OCI-LY7 (cell line): ENCODE data around the gene MYOM3. TPM values are rescaled to one million over a fixed set of nuclear protein-coding genes. Genes with fewer than 3 reads are reported as not detected.

Source experiments
- BruUV-seq: library from RNA; stranded (reverse); fragments of 400-500 nt; replicated peaks from 2 replicates; lab custom pipeline; 2021; lab: Mats Ljungman, UMichigan
- CTCF ChIA-PET: fragments of 300-600 bp; sonication (Branson Sonifier 250); formaldehyde crosslinking; loops from one replicate; lab custom pipeline; 2022; ENCODE audit warnings: antibody characterized with exemption; ENCODE audit not compliant: unreplicated experiment; lab: Charles Lee
- POLR2A ChIA-PET: fragments of 300-600 bp; sonication (Branson Sonifier 250); formaldehyde crosslinking; loops from one replicate; lab custom pipeline; 2022; ENCODE audit warnings: antibody characterized with exemption; lab: Charles Lee
- DNase-seq: peaks from one replicate; pipeline ENCODE4 v3.0.0-alpha.2; 2015; ENCODE audit warnings: low spot score
- H2AFZ ChIP-seq: fragments of 200-600 bp; sonication (generic), shearing (Covaris generic); 2 replicates; pipeline ENCODE4 v1.6.1; 2014; ENCODE audit warnings: mild to moderate bottlenecking, antibody characterized with exemption, low read length, moderate library complexity
- H3K27ac ChIP-seq: fragments of 200-600 bp; sonication (generic); 2 replicates; pipeline ENCODE4 v1.5.1; 2014; ENCODE audit warnings: mixed run types, low read depth, mild to moderate bottlenecking, moderate library complexity, low read length, inconsistent platforms; ENCODE audit not compliant: poor library complexity, severe bottlenecking
- H3K36me3 ChIP-seq: fragments of 200-600 bp; sonication (generic); 2 replicates; pipeline ENCODE4 v1.6.1; 2014; ENCODE audit warnings: mild to moderate bottlenecking, antibody characterized with exemption, low read length, moderate library complexity, mixed read lengths; ENCODE audit not compliant: insufficient read depth
- H3K4me1 ChIP-seq: fragments of 200-600 bp; sonication (generic); 2 replicates; pipeline ENCODE4 v1.5.1; 2014; ENCODE audit warnings: mild to moderate bottlenecking, low read length; ENCODE audit not compliant: insufficient read depth, poor library complexity, severe bottlenecking
- H3K4me2 ChIP-seq: fragments of 200-600 bp; sonication (generic); 2 replicates; pipeline ENCODE4 v1.6.1; 2014; ENCODE audit warnings: mild to moderate bottlenecking, low read length
- H3K4me3 ChIP-seq: fragments of 200-600 bp; sonication (generic); 2 replicates; pipeline ENCODE4 v1.5.1; 2014; ENCODE audit warnings: mild to moderate bottlenecking, low read depth, low read length; ENCODE audit not compliant: poor library complexity, severe bottlenecking
- H3K79me2 ChIP-seq: fragments of 200-600 bp; sonication (generic); 2 replicates; pipeline ENCODE4 v1.6.1; 2016; ENCODE audit warnings: low read depth, mild to moderate bottlenecking, low read length, moderate library complexity, mixed read lengths; ENCODE audit not compliant: insufficient read depth
- H3K9me2 ChIP-seq: fragments of 200-600 bp; sonication (generic); 2 replicates; pipeline ENCODE4 v1.6.1; 2016; ENCODE audit warnings: mild to moderate bottlenecking, low read length, mixed read lengths; ENCODE audit not compliant: insufficient read depth
- H3K9me3 ChIP-seq: fragments of 200-600 bp; sonication (generic); 2 replicates; pipeline ENCODE4 v1.6.1; 2014; ENCODE audit warnings: mild to moderate bottlenecking, mixed run types, low read length, mixed read lengths
- H4K20me1 ChIP-seq: fragments of 200-600 bp; sonication (generic); 2 replicates; pipeline ENCODE4 v1.6.1; 2014; ENCODE audit warnings: mild to moderate bottlenecking, antibody characterized with exemption, low read length, moderate library complexity, mixed read lengths; ENCODE audit not compliant: insufficient read depth
- CTCF ChIP-seq: fragments of 200-600 bp; sonication (generic); conservative IDR thresholded peaks from 2 replicates; pipeline ENCODE4 v1.5.1; 2014; ENCODE audit warnings: mild to moderate bottlenecking, antibody characterized with exemption, low read length, moderate library complexity, mixed read lengths
- EZH2phosphoT487 ChIP-seq: fragments of 200-600 bp; sonication (generic); IDR thresholded peaks from 2 replicates; pipeline ENCODE4 v1.6.1; 2018; ENCODE audit warnings: low read depth, borderline replicate concordance, mild to moderate bottlenecking, mixed run types, antibody characterized with exemption, low read length, moderate library complexity, mixed read lengths
- intact Hi-C: fragments of 100-400 bp; cut with micrococcal nuclease; formaldehyde crosslinking; loops from one replicate; pipeline ENCODE4 v1.10.0; 2022; ENCODE audit not compliant: unreplicated experiment
- total RNA-seq, 2 experiments: library from RNA; depleted of rRNA in 1 of 2; stranded (reverse); fragments of >200 nt in 1 of 2; shearing (Covaris generic) in 1 of 2; gene quantifications; 2 replicates each; pipeline ENCODE4 v1.2.3, GENCODE V29; 2014 to 2022

Gene MYOM3
- total RNA-seq, 2 experiments from 2014 or later: not detected

DNA sequence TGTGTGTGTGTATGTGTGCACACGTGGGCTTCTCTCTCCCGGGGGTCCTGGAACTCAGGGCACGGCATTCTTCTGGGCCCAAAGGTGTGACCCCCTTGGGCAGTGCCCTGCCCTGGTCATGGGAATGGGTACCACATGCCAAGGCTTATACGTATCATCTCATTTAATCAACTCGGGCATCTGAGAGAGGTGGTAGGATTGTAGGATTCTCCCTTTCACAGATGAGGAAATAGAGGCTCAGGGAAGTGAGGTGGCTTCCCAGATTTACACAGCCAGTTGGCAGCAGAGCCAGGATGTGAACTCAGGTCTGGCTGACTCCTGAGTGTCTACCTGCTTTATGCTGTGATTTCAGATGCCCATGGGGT, 15.2 kb downstream of the MYOM3 start:
- TF ChIP-seq CTCF (no peak), EZH2phosphoT487 (no peak)
- Histone ChIP-seq H3K4me3 (no peak overlapping the region), H3K9me2 (no peaks in the 10 kb centered on the region), H3K36me3 (no peaks in the 10 kb centered on the region), H3K4me1 (no peaks in the 10 kb centered on the region), H3K79me2 (no peaks in the 10 kb centered on the region), H4K20me1 (no peaks in the 10 kb centered on the region), H3K4me2 (no peak overlapping the region), H3K9me3 (no peaks in the 10 kb centered on the region), H3K27ac (no peak overlapping the region), H2AFZ (no peak overlapping the region)
- DNase-seq: no peak
- intact Hi-C loops: no loop called here
- POLR2A ChIA-PET: no interaction called here
- BruUV-seq: no TSS peak
- CTCF ChIA-PET: no interaction called here

DNA sequence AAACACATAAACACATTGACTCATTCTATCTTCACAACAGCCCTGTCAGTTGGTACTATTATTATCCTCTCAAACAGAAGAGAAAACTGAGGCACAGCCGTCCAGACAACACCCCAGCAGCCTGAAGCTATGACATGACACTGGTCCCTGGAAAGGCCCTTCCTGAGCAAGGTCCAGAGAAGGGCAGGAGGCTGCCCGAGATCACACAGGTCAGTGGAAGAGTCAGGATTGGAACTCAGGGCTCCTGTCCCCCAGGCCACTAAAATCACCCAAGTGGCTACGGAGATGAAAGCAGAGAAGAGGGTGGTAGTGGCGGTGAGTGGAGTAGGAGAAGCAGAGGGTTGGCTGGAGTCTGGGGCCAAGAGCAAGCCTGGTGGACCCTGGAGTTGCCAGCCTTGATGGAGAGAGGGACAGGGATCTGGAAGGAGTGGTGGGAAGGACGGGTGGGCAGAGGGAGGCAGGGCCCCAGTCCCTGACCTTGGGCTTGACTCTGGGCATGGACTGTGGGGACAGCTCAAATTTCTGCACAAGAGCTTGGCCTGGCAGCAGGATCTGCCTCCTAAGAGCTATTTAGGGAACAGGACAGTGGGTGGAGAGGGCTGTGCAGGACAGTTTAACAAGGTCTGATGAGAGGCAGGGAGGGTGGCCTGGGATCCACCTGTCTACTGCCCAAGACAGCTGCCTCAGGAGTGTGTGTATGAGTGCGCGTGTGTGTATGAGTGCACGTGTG, 15.8 kb downstream of the MYOM3 start:
- no peak for TF ChIP-seq CTCF
- TF ChIP-seq EZH2phosphoT487: no peak
- no TSS peak for BruUV-seq

GRCh38 chr1:24095140-24095859, 16.6 kb downstream of the MYOM3 start:
- TF ChIP-seq EZH2phosphoT487 (no peak), CTCF (no peak)
- no TSS peak for BruUV-seq
- no peaks in the 10 kb centered on the region for H3K4me1 ChIP-seq
- H2AFZ ChIP-seq: no peak overlapping the region
- H3K4me3 ChIP-seq: no peak overlapping the region
- ChIA-PET POLR2A (interaction anchor here (0.6 kb wide), 1 partner anchor 988 kb away, joined by 3 read pairs; no protein-coding TSS in a partner anchor), CTCF (no interaction called here)
- DNase-seq: no peak
- no peaks in the 10 kb centered on the region for H3K9me2 ChIP-seq
- intact Hi-C loops: no loop called here
- H3K9me3 ChIP-seq: no peaks in the 10 kb centered on the region
- no peaks in the 10 kb centered on the region for H3K79me2 ChIP-seq
- H3K36me3 ChIP-seq: no peaks in the 10 kb centered on the region
- no peak overlapping the region for H3K27ac ChIP-seq
- no peaks in the 10 kb centered on the region for H4K20me1 ChIP-seq
- no peak overlapping the region for H3K4me2 ChIP-seq

More for the DNA sequence above, 15.8 kb downstream of the MYOM3 start:
- H3K9me2 ChIP-seq: no peaks in the 10 kb centered on the region
- no peaks in the 10 kb centered on the region for H3K36me3 ChIP-seq
- no peak for DNase-seq
- intact Hi-C loops: no loop called here
- ChIA-PET POLR2A (no interaction called here), CTCF (interaction anchor here (0.6 kb wide), 1 partner anchor 1964 kb away, joined by 3 read pairs; no protein-coding TSS in a partner anchor)
- H3K4me1 ChIP-seq: no peaks in the 10 kb centered on the region
- H4K20me1 ChIP-seq: no peaks in the 10 kb centered on the region
- H3K4me3 ChIP-seq: no peak overlapping the region
- no peaks in the 10 kb centered on the region for H3K9me3 ChIP-seq
- H2AFZ ChIP-seq: no peak overlapping the region
- no peak overlapping the region for H3K27ac ChIP-seq
- H3K4me2 ChIP-seq: no peak overlapping the region
- no peaks in the 10 kb centered on the region for H3K79me2 ChIP-seq
